Measurements from ENCODE around the gene STX8. TPM values are rescaled to one million over a fixed set of nuclear protein-coding genes. Genes with fewer than 3 reads are reported as not detected.

The STX8 gene
- total RNA-seq, 1 experiment from 2014 or later = 50.3 TPM

GRCh38 chr17:9401434-9401833 lies 174.2 kb downstream of the STX8 start:
- H3K27me3 ChIP-seq (ENCODE audit: control insufficient read depth, insufficient read depth, low read length) = no peaks in the 10 kb centered on the region
- CTCF ChIA-PET = no interaction called here
- in situ Hi-C loops (cut with HindIII; ENCODE audit: low pct_unique_long_range_greater_than_20kb, low sequenced_read_pairs) (no loop called here), intact Hi-C loops (cut with micrococcal nuclease; ENCODE audit: unreplicated experiment) (loop anchor here (10.0 kb wide), 1 partner anchor 123 kb away; no protein-coding TSS in a partner anchor)
- ATAC-seq = no peak
- no peak overlapping the region for H3K4me3 ChIP-seq (ENCODE audit: low read depth in 2 of 2, low read length in 2 of 2)
- BruUV-seq (replicated peaks) = no TSS peak
- TF ChIP-seq CTCF (IDR thresholded peaks at IDR 0.05) (no peak), POLR2AphosphoS5 (IDR thresholded peaks at IDR 0.05; ENCODE audit: low read depth, low read length) (no peak), REST (IDR thresholded peaks at IDR 0.05; ENCODE audit: insufficient read depth in 1 of 2, low read depth in 2 of 2, low read length in 1 of 2) (no peak), TCF7L2 (IDR thresholded peaks at IDR 0.05; ENCODE audit: low read depth, low read length) (no peak), SIN3A (IDR thresholded peaks at IDR 0.05; ENCODE audit: borderline replicate concordance, insufficient read depth, low read depth, low read length) (no peak)
- no peaks in the 10 kb centered on the region for H3K36me3 ChIP-seq (ENCODE audit: control insufficient read depth, insufficient read depth, low read length)
- POLR2A ChIA-PET = no interaction called here
- DNase-seq (ENCODE audit: low read depth, low spot score) = no peak
- H3K9me3 ChIP-seq (ENCODE audit: control insufficient read depth, insufficient read depth, low read depth, low read length) = no peaks in the 10 kb centered on the region
- H3K4me1 ChIP-seq (ENCODE audit: control insufficient read depth, insufficient read depth, low read length) = no peaks in the 10 kb centered on the region
- H3K27ac ChIP-seq (ENCODE audit: low read length) = no peak overlapping the region

GRCh38 chr17:9389111-9389527 lies 186.5 kb downstream of the STX8 start:
- TF ChIP-seq REST (IDR thresholded peaks at IDR 0.05; ENCODE audit: insufficient read depth in 1 of 2, low read depth in 2 of 2, low read length in 1 of 2) (no peak), POLR2AphosphoS5 (IDR thresholded peaks at IDR 0.05; ENCODE audit: low read depth, low read length) (no peak), TCF7L2 (IDR thresholded peaks at IDR 0.05; ENCODE audit: low read depth, low read length) (no peak), CTCF (IDR thresholded peaks at IDR 0.05) (no peak), SIN3A (IDR thresholded peaks at IDR 0.05; ENCODE audit: borderline replicate concordance, insufficient read depth, low read depth, low read length) (no peak)
- ChIA-PET CTCF (no interaction called here), POLR2A (no interaction called here)
- no peak for DNase-seq (ENCODE audit: low read depth, low spot score)
- Histone ChIP-seq H3K27ac (ENCODE audit: low read length) (no peak overlapping the region), H3K36me3 (ENCODE audit: control insufficient read depth, insufficient read depth, low read length) (no peaks in the 10 kb centered on the region), H3K9me3 (ENCODE audit: control insufficient read depth, insufficient read depth, low read depth, low read length) (no peaks in the 10 kb centered on the region), H3K27me3 (ENCODE audit: control insufficient read depth, insufficient read depth, low read length) (no peaks in the 10 kb centered on the region), H3K4me1 (ENCODE audit: control insufficient read depth, insufficient read depth, low read length) (no peaks in the 10 kb centered on the region), H3K4me3 (ENCODE audit: low read depth in 2 of 2, low read length in 2 of 2) (no peak overlapping the region)
- peak; percentile 90 for ATAC-seq
- in situ Hi-C loops (cut with HindIII; ENCODE audit: low pct_unique_long_range_greater_than_20kb, low sequenced_read_pairs) (no loop called here), intact Hi-C loops (cut with micrococcal nuclease; ENCODE audit: unreplicated experiment) (loop anchor here (5.0 kb wide), 1 partner anchor 88 kb away; no protein-coding TSS in a partner anchor)
- BruUV-seq (replicated peaks) = no TSS peak
